ENCODE measurements around the gene DZIP1L.

Gene DZIP1L

DNA sequence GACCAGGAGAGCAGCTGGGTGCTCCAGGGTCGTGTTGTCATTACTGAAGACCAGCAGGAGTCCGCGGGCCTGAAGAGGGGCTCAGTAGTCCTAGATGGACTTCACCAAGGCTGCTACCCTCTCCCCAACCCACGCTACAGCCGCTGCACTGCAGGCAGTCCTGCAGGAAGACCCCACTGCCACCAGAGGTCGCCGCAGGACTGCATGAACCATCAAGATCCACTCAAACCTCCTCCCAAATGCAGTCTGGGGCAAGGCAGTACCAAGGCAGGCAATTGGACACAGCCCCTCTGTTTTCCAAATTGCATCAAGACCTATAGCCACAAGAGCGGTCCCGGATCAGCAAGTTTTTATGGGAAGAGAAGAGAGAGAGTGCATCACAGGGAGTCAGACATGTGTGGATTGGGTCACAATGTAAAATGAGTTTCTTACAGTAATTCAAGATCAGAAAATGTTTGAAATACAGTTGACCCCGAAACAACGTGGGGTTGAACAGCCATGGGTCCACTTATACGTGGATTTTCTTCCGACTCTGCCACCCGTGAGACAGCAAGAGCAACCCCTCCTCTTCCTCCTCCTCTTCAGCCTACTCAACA, 46.7 kb downstream of the DZIP1L start:
- DNase-seq (ENCODE audit: low read depth), result peak; percentile 24

DNA sequence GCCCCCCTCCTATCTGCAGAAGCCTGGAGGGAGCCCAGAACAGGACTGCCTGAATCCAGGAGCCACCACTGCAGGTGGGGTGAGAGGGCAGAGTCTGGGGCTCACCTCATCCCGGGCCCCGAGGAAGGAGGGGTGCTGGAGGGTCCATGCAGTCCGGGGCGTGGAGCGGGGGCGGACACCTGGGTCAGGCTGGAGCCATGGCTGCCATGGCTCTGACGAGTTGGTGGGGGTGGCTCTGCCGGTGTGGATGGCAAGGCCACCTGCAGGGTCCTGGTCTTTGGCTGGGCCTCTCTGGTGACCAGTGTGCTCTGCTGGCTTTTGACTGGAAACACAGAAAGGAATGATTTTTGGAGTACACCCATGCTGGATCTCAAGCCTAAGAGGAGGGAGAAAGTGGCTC, 47.4 kb downstream of the DZIP1L start:
- no peak for DNase-seq (ENCODE audit: low read depth)

DNA sequence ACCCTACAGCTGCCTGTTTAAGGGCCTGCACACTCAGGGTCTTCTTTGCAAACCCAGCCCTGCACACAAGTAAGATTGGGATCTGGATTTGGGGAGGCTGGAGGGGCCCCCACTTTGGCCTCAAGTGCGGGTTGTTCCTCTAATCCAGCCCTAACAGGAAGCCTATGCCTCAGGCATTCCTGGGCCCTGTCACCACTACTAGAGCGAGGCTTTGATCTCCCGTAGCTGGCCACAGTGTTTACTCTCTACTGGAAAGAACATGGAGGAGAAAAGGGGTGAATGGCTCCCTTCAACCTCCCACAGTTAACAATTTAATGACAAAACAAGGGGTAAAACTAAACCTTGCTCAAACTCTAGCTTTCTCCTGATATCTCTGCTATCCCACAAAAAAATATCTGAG, 48.4 kb downstream of the DZIP1L start:
- no peak for DNase-seq (ENCODE audit: low read depth)

DNA sequence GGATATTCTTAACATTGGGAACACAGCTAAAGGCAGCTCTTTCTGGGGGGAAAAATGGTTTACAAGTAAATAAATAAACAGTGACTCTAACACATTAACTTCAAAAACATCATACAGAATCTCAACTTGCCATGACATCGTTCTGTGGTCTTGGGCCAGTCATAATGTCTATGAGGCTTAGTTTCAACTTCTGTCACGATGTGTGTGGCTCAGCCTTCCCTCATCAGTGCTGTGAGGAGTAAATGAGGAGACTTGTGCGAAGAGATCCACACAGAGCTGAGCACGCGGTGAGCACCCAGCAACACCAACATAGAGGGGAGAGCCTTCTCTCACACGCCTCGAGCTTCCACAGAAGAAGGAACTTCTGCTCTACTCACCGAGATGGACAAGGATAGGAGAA, 49.0 kb downstream of the DZIP1L start:
- DNase-seq (ENCODE audit: low read depth), result no peak

DNA sequence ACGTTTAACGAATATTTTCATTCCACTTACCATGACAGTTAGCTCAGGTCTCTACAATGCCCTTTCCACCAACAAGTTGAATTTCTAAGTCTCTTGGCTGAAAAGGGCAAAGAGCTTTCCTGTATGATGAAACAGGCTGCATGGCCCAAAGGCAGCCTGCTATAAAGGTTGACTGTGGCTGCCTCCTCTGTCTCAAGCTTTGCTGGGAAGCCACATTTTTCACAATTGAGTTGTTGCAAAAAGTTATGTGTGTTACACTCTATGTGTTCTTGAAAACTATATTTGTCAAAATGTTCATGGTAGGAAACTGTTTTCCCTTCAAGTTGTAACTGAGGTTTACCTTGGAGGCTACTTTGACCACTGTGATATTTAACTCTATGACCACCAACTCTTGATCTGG, 49.5 kb downstream of the DZIP1L start:
- DNase-seq (ENCODE audit: low read depth), result no peak

DNA sequence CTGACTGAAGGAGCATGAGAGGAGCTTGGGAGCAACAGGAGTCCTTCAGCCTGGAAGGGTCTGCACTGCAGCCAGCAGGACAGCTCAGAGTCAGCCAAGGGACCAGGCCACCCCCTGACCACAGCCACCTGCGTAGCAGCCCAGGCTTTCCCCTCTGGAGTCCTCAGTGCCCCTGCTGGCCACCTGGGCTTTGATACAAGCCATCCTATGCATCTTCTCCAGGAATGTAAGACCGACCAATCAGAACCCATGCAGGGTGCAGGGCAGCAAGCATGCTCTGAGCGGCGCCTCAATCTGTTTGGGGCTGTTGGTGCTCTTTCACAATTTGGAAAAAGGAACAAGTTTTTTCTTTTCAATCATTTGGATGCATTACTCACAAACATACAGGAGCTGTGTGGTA, 52.0 kb downstream of the DZIP1L start:
- DNase-seq (ENCODE audit: low read depth), result no peak

DNA sequence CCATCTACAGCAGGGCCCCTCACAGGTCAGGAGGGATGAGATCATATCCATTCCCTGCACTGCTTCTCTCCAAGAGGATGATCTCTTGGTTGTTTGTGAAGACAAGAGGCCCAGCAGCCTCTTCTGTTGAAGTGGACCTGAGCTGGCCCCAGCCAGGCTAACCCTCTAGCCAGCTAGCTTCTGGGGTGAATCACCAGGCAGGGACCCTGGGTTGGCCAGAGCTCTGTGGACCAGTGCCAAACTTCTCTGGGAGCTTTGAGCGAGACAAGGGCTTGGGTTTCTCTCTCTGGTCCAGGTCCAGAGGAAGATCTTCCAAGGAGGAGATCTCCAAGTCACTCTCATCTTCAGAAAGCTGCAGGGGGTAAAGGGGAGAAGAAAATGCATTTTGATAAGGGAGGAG, 52.8 kb downstream of the DZIP1L start:
- DNase-seq (ENCODE audit: low read depth), result no peak

DNA sequence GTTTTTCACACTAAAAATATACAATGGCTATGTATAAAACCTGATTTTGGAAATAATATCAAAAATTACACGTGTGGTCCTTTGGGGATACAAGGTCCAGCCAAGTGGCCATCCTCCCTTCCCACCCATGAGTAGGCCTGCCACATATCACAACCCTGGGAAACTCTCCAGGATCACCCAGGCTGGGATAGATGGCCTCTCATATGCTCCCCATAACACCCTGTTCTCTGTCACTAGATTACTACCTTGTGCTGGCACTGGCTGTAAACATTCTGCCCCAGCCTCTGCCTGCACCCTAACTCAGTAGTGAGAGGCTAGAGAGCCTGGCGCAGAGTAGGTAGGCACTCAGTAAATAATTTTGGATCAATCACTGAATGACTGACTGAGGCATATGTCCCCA, 53.4 kb downstream of the DZIP1L start:
- DNase-seq (ENCODE audit: low read depth), result no peak

DNA sequence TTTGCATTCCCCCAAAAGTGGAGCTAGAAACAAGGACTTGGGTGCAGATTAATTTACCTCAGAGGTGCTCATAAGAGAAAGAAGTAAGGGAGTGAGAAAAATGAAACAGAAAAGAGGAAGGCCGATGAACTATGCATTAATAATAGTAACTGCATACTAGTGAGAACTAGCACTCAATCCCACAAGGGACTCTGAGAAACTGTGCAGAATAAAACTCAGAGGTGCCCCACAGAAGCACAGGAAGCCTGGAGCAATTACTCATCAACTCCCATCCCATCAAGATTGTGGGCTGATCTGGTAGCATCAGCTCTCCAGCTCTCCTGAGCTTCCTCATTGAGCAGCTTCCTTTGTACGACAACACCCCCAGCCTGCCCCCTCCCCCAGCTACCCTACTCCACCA, 54.6 kb downstream of the DZIP1L start:
- DNase-seq (ENCODE audit: low read depth), result no peak

DNA sequence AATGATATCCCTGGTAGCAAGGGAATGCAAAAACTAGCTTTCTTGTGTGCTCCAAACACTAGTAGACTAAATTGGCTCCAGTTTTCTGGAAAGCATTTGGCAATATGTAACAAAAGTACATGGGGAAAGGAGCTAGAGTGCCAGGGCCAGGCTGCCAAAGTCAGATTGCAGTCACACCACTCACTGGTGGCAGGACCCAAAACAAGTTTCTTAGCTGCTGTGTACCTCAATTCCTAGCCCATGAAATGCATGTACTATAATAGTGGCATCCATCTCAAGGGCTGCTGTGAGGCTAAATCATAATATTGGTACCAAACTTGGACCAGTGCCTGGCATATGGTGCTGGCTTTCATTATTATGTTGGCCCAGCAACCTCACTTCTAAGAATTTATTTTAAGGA, 56.1 kb downstream of the DZIP1L start:
- DNase-seq (ENCODE audit: low read depth), result no peak

DNA sequence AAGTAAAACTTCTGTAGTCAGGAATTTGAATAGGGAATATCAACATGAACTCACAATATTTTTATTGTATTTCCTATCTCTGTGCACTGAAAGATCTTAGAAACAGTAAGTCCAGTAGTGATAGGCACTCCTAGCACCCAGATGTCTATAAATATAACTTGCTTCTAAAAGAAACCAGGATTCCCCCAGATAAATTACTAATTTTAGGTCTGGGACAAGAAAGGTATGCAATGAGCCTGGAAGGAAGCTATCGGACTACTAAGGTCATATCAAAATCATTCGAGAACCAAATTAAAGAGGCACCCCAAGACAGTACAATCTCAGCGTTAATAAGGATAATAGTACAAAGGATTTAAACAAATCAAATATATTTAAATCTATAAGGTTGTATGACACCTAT, 58.0 kb downstream of the DZIP1L start:
- DNase-seq (ENCODE audit: low read depth), result no peak

DNA sequence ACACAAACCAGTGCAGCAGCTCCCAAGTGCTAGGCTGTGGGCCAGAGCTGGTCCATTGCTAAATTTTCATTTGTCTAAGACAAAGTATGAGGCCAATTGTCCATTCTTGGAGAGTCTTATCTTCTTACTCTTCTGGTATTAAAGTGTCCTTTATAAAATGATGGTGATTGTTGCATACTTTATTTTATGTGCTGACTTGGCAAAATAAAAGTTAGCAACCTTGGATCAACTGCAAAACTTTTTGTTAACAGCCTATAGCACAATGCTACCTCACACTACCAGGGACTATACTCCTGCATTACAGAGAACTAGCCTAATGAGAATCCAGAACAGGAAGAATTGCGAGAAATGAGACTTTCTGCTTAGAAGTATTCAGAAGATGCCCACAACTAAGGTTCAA, 61.4 kb downstream of the DZIP1L start:
- DNase-seq (ENCODE audit: low read depth), result no peak

DNA sequence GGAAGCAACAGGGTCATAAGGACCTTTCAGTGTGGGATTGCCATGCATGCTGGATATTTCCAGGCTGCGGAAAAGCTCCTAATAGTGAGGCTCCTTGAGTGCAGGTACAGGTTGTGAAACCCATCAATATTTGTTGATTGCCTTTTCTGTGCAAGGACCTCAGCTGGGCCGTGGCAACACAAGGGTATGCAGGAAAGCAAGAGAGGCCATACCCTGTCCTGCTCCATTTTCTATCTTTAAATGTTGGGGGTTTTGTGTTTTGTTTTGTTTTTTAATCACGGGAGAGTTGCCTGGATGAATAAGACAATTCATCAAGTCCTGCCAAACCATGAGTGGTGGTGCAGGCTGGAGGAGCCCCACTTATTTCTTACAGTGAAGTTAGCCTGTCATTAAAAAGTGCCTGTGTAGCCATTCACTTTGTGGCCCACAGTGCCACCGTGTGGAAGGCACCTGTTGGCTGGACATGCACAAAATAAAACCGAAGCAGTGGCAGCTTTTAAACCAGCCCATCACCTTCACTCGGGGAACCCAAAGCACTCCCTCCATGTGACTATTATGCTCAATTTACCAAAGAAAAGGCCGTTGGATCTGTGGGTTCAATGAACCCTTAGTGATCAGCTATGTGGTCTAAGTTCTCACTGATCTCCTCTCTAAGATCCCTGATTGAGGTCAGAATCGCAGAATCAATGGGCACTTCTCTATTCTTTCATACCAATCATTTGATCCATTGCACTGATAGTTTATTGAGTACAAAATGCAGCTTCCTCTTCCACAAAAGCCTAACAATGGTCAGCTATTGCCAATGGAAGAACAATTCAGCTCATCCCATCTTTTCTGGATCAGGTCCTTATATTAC, 63.2 kb downstream of the DZIP1L start:
- peak; percentile 19 for DNase-seq (ENCODE audit: low read depth)

DNA sequence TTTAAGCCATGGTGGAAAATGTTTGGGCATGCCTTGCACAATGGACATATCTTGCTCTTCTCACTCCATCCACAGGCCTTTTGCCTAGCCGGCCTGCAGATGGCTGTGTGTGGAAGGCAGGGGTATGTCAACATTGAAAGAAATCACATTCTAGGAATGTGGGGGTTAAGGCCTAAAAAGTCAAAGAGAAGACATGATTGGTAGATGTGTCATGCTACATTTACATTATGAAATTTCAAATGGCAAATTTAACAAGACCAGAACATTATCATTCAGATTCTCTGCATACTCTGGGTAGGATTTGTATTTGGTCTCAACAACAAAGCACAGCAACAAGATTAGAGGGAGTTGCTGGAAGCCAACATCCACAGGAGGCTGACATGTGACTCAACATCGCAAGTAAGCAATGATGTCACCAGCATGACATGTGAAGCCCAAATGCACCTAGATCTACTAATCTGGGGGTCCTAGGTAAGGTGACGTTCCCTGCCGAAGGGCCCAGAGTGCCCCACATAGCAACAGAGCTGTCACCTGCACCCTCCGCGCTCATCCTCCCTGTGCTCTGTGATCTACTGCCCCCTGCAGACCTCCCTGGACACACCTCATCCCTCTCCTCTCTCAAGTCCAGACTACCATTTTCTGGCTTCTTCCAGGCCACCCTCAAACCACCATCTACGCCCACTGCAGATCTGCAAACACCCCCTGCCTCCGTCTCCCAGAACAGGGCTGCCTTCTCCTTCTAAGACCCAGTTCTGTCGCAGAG, 66.1 kb downstream of the DZIP1L start:
- DNase-seq (ENCODE audit: low read depth), result peak; percentile 80

DNA sequence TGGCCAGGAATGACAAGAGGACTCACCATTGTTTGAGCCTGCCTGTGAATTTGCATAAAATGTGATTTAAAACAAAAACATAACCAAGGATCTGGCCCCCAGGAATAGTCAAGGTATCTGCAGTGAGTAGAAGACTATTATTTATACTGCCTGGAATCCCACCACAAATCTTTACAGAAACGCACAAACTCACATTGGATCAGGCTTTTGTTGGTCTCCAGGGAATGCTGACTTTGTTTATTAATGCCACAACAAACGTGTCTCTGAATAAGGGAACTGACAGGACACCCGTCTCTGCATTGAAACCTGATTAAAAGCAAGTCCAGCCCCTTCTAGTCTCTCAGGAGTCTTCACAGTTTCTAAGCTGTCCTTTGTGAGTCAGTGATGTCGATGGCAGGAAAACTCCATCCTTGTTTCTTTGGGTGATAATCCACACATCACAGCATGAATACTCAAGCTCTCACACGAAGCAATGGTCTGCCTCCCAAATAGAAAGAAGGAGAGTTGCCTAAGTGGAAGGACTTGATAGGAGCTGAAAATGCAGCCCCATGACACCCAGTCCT, 67.7 kb downstream of the DZIP1L start:
- no peak for DNase-seq (ENCODE audit: low read depth)

DNA sequence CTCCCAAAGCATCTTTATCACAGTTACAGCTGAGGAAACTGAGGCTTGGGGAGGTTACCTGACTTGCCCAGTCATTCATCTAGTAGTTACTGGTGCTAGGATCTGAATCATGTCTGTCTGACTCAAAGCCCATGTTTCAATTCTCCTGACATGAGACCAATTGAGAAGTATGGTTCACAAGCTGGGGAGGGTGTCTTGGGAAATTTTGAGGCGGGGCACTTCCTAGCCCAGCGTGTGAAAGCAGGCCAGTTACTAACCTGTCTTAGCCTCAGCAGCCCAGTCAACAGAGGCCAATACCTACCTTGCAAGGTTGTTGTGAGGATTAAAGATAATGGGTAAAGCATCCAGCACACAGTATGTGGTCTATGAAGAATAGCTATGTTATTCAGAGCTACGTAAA, 68.5 kb downstream of the DZIP1L start:
- DNase-seq (ENCODE audit: low read depth), result no peak

DNA sequence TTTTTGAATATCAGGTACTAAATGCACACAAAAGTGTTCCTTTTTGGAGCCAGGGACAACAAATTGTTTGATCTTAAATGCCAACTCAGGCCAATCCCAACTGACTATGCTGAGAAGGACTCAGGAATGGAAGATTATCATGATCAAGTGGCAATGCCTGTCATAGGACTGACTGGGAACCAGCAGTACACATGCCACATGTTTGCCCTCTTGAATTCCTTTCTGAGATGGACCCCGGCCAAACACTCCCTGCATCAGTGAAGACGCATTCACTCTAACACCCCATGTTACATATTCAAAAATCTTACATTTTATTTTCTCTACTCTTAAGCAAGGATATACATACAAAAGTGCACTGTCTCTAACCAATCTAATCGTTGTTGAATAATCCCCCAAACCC, 69.3 kb downstream of the DZIP1L start:
- no peak for DNase-seq (ENCODE audit: low read depth)

DNA sequence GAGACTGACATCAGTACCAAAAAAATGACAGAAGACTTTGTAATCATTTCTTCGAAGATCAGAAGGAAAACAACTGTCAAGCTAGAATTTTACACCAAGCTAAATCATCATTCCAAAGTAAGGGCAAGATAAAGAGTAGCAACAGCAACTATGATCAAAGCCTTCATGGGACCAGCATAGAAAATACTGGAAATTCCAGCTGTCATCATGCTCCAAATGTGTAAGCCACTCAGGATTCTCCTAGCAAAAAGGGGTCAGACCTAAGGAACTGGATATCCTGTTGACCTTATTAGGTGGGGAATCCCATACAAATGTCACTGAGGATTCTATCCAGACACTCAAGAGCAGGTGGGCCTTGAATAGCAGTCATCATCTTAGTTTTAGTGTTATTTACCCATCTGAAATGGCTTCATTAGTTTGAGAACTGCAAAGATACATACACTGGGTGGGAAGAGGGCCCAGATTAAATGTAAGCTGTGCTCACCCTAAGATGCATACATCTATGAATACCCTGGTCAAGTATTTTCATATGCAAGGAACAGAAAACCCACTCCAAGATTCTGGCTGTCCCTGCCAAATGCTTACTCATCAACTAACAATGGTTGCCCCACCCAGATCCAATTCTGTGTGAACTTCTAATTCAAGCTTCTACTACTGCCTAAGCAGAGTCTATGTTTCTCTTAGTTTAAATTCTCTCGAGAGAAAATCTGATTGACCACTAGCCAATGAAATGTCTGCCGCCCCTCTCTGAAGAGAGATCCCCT, 72.0 kb downstream of the DZIP1L start:
- peak; percentile 77 for DNase-seq (ENCODE audit: low read depth)

DNA sequence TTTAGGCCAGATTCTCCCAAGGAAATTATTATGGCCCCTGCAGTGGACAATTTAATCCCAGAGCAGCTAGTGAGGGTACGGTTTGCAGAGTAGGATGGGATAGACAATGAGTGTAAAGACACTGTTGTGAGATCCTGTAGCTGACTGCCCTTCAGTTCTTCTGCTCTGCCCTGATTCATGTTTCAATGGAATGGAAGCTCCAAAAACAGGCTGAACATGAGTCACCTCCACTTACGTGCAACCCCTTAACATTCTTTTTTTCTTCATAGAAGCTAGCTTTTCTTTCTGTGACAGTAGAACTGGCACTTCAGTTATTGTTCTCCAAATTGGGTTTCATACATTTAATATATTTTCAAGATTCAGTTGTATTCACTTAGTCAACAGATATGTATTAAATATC, 73.4 kb downstream of the DZIP1L start:
- DNase-seq (ENCODE audit: low read depth), result peak; percentile 45

DNA sequence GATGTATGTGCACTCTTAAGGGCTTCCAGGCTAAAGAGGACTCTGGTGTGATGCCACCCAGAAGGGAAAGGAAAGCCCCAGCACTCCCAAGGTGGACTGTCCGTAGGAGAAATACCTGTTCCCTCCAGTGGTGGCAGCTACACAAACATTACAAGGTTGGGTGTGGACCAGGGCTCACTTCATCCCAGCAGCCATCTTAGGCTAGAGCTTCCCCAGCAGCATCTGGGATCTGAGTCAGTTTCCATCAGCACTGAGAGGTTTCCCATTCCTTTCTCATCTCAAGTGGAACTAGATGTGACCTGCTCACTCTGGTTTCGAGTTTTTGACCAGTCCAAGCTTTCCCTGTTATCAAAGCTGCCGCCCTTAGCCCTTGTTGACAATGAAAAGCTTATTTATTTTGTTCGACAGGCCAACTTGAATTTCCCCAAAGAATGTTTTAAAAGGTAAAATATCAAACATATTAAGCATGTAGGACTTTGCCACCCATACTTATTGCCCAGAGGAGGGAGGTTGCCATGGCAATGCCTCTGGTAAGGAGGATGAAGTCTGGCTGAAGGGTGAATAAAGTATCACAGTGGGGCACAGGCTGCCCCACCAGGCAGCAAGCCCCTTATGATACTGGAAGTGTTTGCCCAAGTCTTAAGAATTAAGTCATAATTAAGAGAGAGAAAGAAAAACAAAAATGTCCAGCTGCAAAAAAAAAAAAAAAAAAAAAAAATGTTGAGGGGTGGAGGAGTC, 76.5 kb downstream of the DZIP1L start:
- no peak for DNase-seq (ENCODE audit: low read depth)

DNA sequence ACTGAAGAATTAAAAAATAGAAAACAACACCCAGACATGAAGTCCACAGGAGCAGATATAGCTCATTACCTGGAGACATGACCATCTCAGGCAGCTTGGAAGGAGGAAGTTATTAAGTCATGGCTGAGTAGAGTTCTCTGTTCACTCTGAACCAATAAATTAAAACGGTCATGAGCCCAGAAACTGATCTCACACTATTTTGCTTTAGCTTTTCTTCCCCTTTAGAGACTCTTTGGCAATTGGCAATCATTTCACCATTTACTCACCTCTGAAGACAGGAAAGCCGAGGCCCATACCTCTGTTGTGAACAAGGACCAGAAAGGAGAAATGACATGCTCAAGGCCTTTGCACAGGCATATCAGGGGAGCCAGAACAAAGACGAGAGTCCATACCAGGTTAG, 78.8 kb downstream of the DZIP1L start:
- DNase-seq (ENCODE audit: low read depth), result no peak
